Endodermal cell (in vitro differentiated cells): ENCODE measurements around the gene APLN. TPM values are rescaled to one million over a fixed set of nuclear protein-coding genes. Genes with fewer than 3 reads are reported as not detected.

Experiments
- DNase-seq: peaks from one replicate; pipeline ENCODE4 v3.0.0-alpha.2; 2017
- H3K27ac ChIP-seq: 2 replicates; pipeline ENCODE4 v1.5.1; 2013; ENCODE audit warnings: mild to moderate bottlenecking, low read depth, low read length, moderate library complexity
- H3K27me3 ChIP-seq: 2 replicates; pipeline ENCODE4 v1.6.1; 2013; ENCODE audit warnings: mild to moderate bottlenecking, low read length, moderate library complexity; ENCODE audit not compliant: insufficient read depth, control insufficient read depth, poor library complexity, severe bottlenecking
- H3K36me3 ChIP-seq: 2 replicates; pipeline ENCODE4 v1.7.0; 2013; ENCODE audit warnings: mild to moderate bottlenecking, low read length, moderate library complexity; ENCODE audit not compliant: control insufficient read depth, insufficient read depth
- H3K4me1 ChIP-seq: one replicate; pipeline ENCODE4 v1.7.0; 2013; ENCODE audit warnings: low read length; ENCODE audit not compliant: control insufficient read depth, insufficient read depth
- H3K4me3 ChIP-seq: 2 replicates; pipeline ENCODE4 v1.5.1; 2013; ENCODE audit warnings: mild to moderate bottlenecking, low read length, moderate library complexity
- H3K9ac ChIP-seq: 2 replicates; pipeline ENCODE4 v1.6.1; 2013; ENCODE audit warnings: mild to moderate bottlenecking, low read length, moderate library complexity; ENCODE audit not compliant: poor library complexity, severe bottlenecking; ENCODE audit errors: extremely low read depth
- H3K9me3 ChIP-seq: 2 replicates; pipeline ENCODE4 v1.6.1; 2013; ENCODE audit warnings: mild to moderate bottlenecking, low read length, moderate library complexity; ENCODE audit not compliant: control insufficient read depth
- H3K27ac Mint-ChIP-seq: 2 replicates; pipeline ENCODE4 v1.8.0; 2020; ENCODE audit warnings: mixed read lengths
- H3K27me3 Mint-ChIP-seq: 2 replicates; pipeline ENCODE4 v1.8.0; 2021; ENCODE audit warnings: mild to moderate bottlenecking, mixed read lengths; ENCODE audit not compliant: insufficient read depth
- H3K36me3 Mint-ChIP-seq: 2 replicates; pipeline ENCODE4 v1.8.0; 2020; ENCODE audit warnings: low read depth, mixed read lengths
- H3K4me1 Mint-ChIP-seq: 2 replicates; pipeline ENCODE4 v1.8.0; 2020; ENCODE audit warnings: mixed read lengths
- H3K4me3 Mint-ChIP-seq: 2 replicates; pipeline ENCODE4 v1.8.0; 2020; ENCODE audit warnings: mild to moderate bottlenecking, moderate library complexity, mixed read lengths
- H3K9me3 Mint-ChIP-seq: 2 replicates; pipeline ENCODE4 v1.8.0; 2020; ENCODE audit warnings: mild to moderate bottlenecking, mixed read lengths
- WGBS, 2 experiments: methylation state at CpG; one replicate each; pipeline versions ENCODE4 v1.1.5 to v1.1.7; 2013; ENCODE audit warnings: missing lambda C conversion rate in 2 of 2, mixed read lengths in 1 of 2; ENCODE audit not compliant: insufficient coverage in 1 of 2, insufficient read length in 1 of 2; 5-methylcytosine and 5-hydroxymethylcytosine counted together
- total RNA-seq, 2 donors: library from RNA; stranded (reverse); fragmentation: NEBNext Ultra II Directional in 1 of 2; extraction: Animal tissue kit (Norgen Biotek cat#: 25700) in 1 of 2; gene quantifications; 2 replicates in 1 of 2; 3 replicates in 1 of 2; pipeline ENCODE4 v1.2.1, GENCODE V29; 2021
- TF ChIP-seq, protein P1 (sequence below): fragments of 200-600 bp; sonication (generic); conservative IDR thresholded peaks from 2 replicates; pipeline ENCODE4 v1.5.0; 2021; ENCODE audit warnings: antibody characterized with exemption, mild to moderate bottlenecking

The APLN gene
- total RNA-seq, 2 donors from 2014 or later: 0.22 TPM; not detected in 1

DNA sequence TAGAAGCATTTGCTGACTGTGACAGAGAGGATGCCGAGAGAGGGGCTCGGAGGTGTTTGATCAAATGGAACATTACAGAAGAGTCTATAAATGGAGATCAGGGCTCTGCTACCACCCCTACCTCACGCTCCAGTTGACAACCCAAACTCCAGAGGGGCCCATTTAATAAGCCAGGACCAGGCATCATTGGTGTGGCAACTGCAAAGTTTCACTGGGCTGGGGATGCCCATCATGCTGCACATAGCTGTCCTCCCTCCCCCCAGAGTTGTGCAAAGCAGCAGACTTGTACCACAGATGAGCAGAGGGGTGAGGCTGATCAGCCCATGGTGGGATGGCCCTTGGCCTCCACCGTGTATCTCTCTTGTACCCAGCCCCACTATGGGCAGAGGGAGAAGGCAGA lies 45.8 kb upstream of the APLN start:
- no peak for DNase-seq
- Histone ChIP-seq H3K9me3 (no peaks in the 10 kb centered on the region), H3K27me3 (no peaks in the 10 kb centered on the region), H3K27ac (no peak overlapping the region), H3K9ac (no peak overlapping the region), H3K4me1 (no peaks in the 10 kb centered on the region), H3K4me3 (no peak overlapping the region), H3K36me3 (no peaks in the 10 kb centered on the region)
- Mint-ChIP-seq H3K4me1 (peaks cover 6% of the 10 kb centered on the region), H3K27me3 (peaks cover 5% of the 10 kb centered on the region), H3K9me3 (peaks cover 4% of the 10 kb centered on the region), H3K4me3 (no peak overlapping the region), H3K36me3 (no peaks in the 10 kb centered on the region), H3K27ac (no peak overlapping the region)
- TF ChIP-seq, protein P1, sequence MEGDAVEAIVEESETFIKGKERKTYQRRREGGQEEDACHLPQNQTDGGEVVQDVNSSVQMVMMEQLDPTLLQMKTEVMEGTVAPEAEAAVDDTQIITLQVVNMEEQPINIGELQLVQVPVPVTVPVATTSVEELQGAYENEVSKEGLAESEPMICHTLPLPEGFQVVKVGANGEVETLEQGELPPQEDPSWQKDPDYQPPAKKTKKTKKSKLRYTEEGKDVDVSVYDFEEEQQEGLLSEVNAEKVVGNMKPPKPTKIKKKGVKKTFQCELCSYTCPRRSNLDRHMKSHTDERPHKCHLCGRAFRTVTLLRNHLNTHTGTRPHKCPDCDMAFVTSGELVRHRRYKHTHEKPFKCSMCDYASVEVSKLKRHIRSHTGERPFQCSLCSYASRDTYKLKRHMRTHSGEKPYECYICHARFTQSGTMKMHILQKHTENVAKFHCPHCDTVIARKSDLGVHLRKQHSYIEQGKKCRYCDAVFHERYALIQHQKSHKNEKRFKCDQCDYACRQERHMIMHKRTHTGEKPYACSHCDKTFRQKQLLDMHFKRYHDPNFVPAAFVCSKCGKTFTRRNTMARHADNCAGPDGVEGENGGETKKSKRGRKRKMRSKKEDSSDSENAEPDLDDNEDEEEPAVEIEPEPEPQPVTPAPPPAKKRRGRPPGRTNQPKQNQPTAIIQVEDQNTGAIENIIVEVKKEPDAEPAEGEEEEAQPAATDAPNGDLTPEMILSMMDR: no peak
- WGBS, 2 experiments: 100% methylated on average over 3 of the region's 4 CpGs; no CpG with 5 or more reads in 1 of the 2 experiments

DNA sequence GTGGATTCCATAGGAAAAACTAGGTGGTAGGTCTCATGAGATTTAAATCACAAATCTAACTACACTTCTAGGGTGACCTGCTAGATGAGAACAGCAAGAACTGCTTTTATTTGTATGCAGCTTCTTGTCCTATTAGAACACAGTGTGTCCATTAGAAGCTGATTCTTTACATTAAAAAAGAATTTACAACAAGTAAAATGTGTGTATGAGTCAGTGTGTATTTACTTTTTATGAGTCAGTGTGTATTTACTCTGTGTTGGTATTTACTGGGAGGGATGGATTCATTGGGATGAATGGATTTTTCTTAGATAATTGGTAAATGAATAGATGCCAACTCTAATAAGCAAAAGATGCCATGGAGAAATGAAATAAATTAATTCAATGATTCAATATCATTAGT lies 43.4 kb upstream of the APLN start:
- Mint-ChIP-seq H3K9me3 (peaks cover 3% of the 10 kb centered on the region), H3K27ac (no peak overlapping the region), H3K4me3 (no peak overlapping the region), H3K4me1 (peaks cover 6% of the 10 kb centered on the region), H3K36me3 (no peaks in the 10 kb centered on the region), H3K27me3 (peaks cover 2% of the 10 kb centered on the region)
- H3K4me3 ChIP-seq: no peak overlapping the region
- H3K4me1 ChIP-seq: no peaks in the 10 kb centered on the region
- H3K27ac ChIP-seq: no peak overlapping the region
- H3K9ac ChIP-seq: no peak overlapping the region
- TF ChIP-seq, protein P1: no peak
- H3K36me3 ChIP-seq: no peaks in the 10 kb centered on the region
- H3K27me3 ChIP-seq: no peaks in the 10 kb centered on the region
- no peaks in the 10 kb centered on the region for H3K9me3 ChIP-seq
- no peak for DNase-seq

DNA sequence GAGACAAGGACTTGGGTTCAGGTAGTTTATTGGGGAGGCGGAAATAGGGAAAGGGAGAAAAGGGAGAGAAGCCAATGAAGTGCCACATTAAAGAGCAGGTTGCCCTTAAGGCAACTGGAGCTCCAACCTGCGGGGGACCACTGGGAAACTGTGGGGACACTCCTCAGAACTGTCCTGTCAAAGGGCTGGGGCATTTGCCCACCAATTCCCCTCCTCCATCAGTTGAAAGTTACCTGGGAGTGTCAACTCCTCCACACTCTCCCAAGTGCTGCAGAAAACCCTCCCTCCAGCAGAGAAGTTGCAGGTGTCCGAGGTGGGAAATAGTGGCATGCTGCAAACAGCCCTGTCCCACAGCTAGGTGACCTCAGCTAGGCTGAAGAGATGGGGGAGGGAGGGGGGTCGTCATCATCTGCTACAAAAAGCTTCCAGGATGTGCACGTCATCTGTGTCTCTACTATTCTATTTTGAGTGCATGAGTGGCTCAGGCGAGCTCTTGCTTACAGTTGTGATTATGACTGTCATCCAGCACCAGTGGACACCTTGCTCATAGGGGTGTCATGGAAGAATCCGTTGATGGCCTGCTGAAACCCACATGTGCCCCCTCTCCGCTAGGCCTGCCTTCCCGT lies 42.6 kb upstream of the APLN start:
- H3K9me3 ChIP-seq: no peaks in the 10 kb centered on the region
- Mint-ChIP-seq H3K27ac (no peak overlapping the region), H3K36me3 (no peaks in the 10 kb centered on the region), H3K9me3 (peaks cover 3% of the 10 kb centered on the region), H3K4me1 (peaks cover 6% of the 10 kb centered on the region), H3K27me3 (peaks cover 2% of the 10 kb centered on the region), H3K4me3 (no peak overlapping the region)
- no peak for DNase-seq
- no peak overlapping the region for H3K4me3 ChIP-seq
- 70 to 72% methylated on average over 2 to 9 of the region's 9 CpGs for WGBS, 2 experiments
- H3K4me1 ChIP-seq: no peaks in the 10 kb centered on the region
- no peaks in the 10 kb centered on the region for H3K36me3 ChIP-seq
- TF ChIP-seq, protein P1: no peak
- no peak overlapping the region for H3K9ac ChIP-seq
- no peaks in the 10 kb centered on the region for H3K27me3 ChIP-seq
- H3K27ac ChIP-seq: no peak overlapping the region
